Neural progenitor cell (in vitro differentiated cells): ENCODE results near the gene GPHN. TPM values are rescaled to one million over a fixed set of nuclear protein-coding genes. Genes with fewer than 3 reads are reported as not detected.

Source experiments
- DNase-seq: peaks from one replicate; pipeline ENCODE4 v3.0.0-alpha.2; 2016; ENCODE audit warnings: low spot score
- H2AFZ ChIP-seq: fragments of 200-600 bp; sonication (generic); replicated peaks from 2 replicates; pipeline ENCODE4 v1.6.1; 2016; ENCODE audit warnings: antibody characterized with exemption
- H3F3A ChIP-seq: fragments of 200-600 bp; sonication (generic); 2 replicates; pipeline ENCODE4 v1.6.1; 2016; ENCODE audit warnings: antibody characterized with exemption, low read depth
- H3K27ac ChIP-seq: fragments of 200-600 bp; sonication (generic); 2 replicates; pipeline ENCODE4 v1.5.1; 2016; ENCODE audit warnings: mild to moderate bottlenecking
- H3K27me3 ChIP-seq: fragments of 200-600 bp; sonication (generic); 2 replicates; pipeline ENCODE4 v1.6.1; 2016; ENCODE audit warnings: mild to moderate bottlenecking, moderate library complexity
- H3K36me3 ChIP-seq: fragments of 200-600 bp; sonication (generic); 2 replicates; pipeline ENCODE4 v1.5.1; 2016
- H3K4me1 ChIP-seq: fragments of 200-600 bp; sonication (generic); 2 replicates; pipeline ENCODE4 v1.6.1; 2016; ENCODE audit warnings: mixed run types
- H3K4me2 ChIP-seq: fragments of 200-600 bp; sonication (generic); 2 replicates; pipeline ENCODE4 v1.6.1; 2016
- H3K4me3 ChIP-seq: fragments of 200-600 bp; sonication (generic); 2 replicates; pipeline ENCODE4 v1.5.1; 2016
- H3K79me2 ChIP-seq: fragments of 200-600 bp; sonication (generic); 2 replicates; pipeline ENCODE4 v1.6.1; 2016; ENCODE audit warnings: low read depth
- H3K9ac ChIP-seq: fragments of 200-600 bp; sonication (generic); 2 replicates; pipeline ENCODE4 v1.6.1; 2016
- H3K9me3 ChIP-seq: fragments of 200-600 bp; sonication (generic); 2 replicates; pipeline ENCODE4 v1.5.1; 2016; ENCODE audit warnings: low read depth
- H4K20me1 ChIP-seq: fragments of 200-600 bp; sonication (generic); 2 replicates; pipeline ENCODE4 v1.6.1; 2016; ENCODE audit warnings: low read depth
- H3K27ac Mint-ChIP-seq: 3 replicates; pipeline ENCODE4 v1.8.0; 2021; ENCODE audit warnings: mixed read lengths
- H3K27me3 Mint-ChIP-seq: 2 replicates; pipeline ENCODE4 v1.8.0; 2022; ENCODE audit warnings: low read depth, mild to moderate bottlenecking, inconsistent platforms, moderate library complexity, mixed read lengths; ENCODE audit not compliant: insufficient read depth
- H3K36me3 Mint-ChIP-seq: 3 replicates; pipeline ENCODE4 v1.8.0; 2021; ENCODE audit warnings: mixed read lengths
- H3K4me1 Mint-ChIP-seq: 3 replicates; pipeline ENCODE4 v1.8.0; 2021; ENCODE audit warnings: mixed read lengths
- H3K4me3 Mint-ChIP-seq: 3 replicates; pipeline ENCODE4 v1.8.0; 2021; ENCODE audit warnings: mild to moderate bottlenecking, moderate library complexity, mixed read lengths
- H3K9me3 Mint-ChIP-seq: 3 replicates; pipeline ENCODE4 v1.8.0; 2020; ENCODE audit warnings: mixed read lengths
- EZH2 ChIP-seq: fragments of 200-600 bp; sonication (generic); IDR thresholded peaks from 2 replicates; pipeline ENCODE4 v1.6.1; 2017; ENCODE audit warnings: antibody characterized with exemption, mild to moderate bottlenecking, moderate library complexity
- EZH2phosphoT487 ChIP-seq: fragments of 200-600 bp; sonication (generic); IDR thresholded peaks from 2 replicates; pipeline ENCODE4 v1.6.1; 2017; ENCODE audit warnings: antibody characterized with exemption
- total RNA-seq: library from RNA; depleted of rRNA; stranded (reverse); fragments of >200 nt; gene quantifications from 2 replicates; pipeline ENCODE4 v1.2.3, GENCODE V29; 2015; ENCODE audit warnings: low replicate concordance
- TF ChIP-seq, protein P1 (sequence below): fragments of 200-600 bp; sonication (generic); IDR thresholded peaks from 2 replicates; pipeline ENCODE4 v1.5.1; 2017; ENCODE audit warnings: antibody characterized with exemption, mild to moderate bottlenecking

The GPHN gene
- total RNA-seq, 1 donor from 2014 or later = 42.9 TPM

GRCh38 chr14:67133144-67133543 lies 625.2 kb downstream of the GPHN start:
- Mint-ChIP-seq H3K27ac (no peak overlapping the region), H3K27me3 (no peaks in the 10 kb centered on the region), H3K4me1 (no peaks in the 10 kb centered on the region), H3K36me3 (no peaks in the 10 kb centered on the region), H3K9me3 (no peaks in the 10 kb centered on the region), H3K4me3 (no peak overlapping the region)
- Histone ChIP-seq H3K27ac (no peak overlapping the region), H3K27me3 (no peaks in the 10 kb centered on the region), H2AFZ (no peak overlapping the region), H3K9me3 (no peaks in the 10 kb centered on the region), H3K9ac (no peak overlapping the region), H3K4me3 (no peak overlapping the region), H3K4me1 (no peaks in the 10 kb centered on the region), H3K36me3 (no peaks in the 10 kb centered on the region), H3K4me2 (no peak overlapping the region), H3K79me2 (no peaks in the 10 kb centered on the region), H4K20me1 (no peaks in the 10 kb centered on the region), H3F3A (no peaks in the 10 kb centered on the region)
- DNase-seq = no peak
- no peak for TF ChIP-seq EZH2
- no peak for TF ChIP-seq EZH2phosphoT487
- TF ChIP-seq, protein P1, sequence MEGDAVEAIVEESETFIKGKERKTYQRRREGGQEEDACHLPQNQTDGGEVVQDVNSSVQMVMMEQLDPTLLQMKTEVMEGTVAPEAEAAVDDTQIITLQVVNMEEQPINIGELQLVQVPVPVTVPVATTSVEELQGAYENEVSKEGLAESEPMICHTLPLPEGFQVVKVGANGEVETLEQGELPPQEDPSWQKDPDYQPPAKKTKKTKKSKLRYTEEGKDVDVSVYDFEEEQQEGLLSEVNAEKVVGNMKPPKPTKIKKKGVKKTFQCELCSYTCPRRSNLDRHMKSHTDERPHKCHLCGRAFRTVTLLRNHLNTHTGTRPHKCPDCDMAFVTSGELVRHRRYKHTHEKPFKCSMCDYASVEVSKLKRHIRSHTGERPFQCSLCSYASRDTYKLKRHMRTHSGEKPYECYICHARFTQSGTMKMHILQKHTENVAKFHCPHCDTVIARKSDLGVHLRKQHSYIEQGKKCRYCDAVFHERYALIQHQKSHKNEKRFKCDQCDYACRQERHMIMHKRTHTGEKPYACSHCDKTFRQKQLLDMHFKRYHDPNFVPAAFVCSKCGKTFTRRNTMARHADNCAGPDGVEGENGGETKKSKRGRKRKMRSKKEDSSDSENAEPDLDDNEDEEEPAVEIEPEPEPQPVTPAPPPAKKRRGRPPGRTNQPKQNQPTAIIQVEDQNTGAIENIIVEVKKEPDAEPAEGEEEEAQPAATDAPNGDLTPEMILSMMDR = no peak

GRCh38 chr14:67133595-67134441 lies 625.9 kb downstream of the GPHN start:
- no peak for DNase-seq
- Mint-ChIP-seq H3K4me3 (no peak overlapping the region), H3K27ac (no peak overlapping the region), H3K27me3 (no peaks in the 10 kb centered on the region), H3K4me1 (no peaks in the 10 kb centered on the region), H3K36me3 (no peaks in the 10 kb centered on the region), H3K9me3 (no peaks in the 10 kb centered on the region)
- Histone ChIP-seq H3K9me3 (no peaks in the 10 kb centered on the region), H3K79me2 (no peaks in the 10 kb centered on the region), H3K27ac (no peak overlapping the region), H3K4me3 (no peak overlapping the region), H2AFZ (no peak overlapping the region), H4K20me1 (no peaks in the 10 kb centered on the region), H3K27me3 (no peaks in the 10 kb centered on the region), H3F3A (no peaks in the 10 kb centered on the region), H3K4me2 (no peak overlapping the region), H3K4me1 (no peaks in the 10 kb centered on the region), H3K36me3 (no peaks in the 10 kb centered on the region), H3K9ac (no peak overlapping the region)
- TF ChIP-seq, protein P1 = no peak
- TF ChIP-seq EZH2phosphoT487 (no peak), EZH2 (no peak)

- no peak overlapping the region for H3K4me3 ChIP-seq
- H3K9me3 Mint-ChIP-seq = no peaks in the 10 kb centered on the region
- H3K9ac ChIP-seq = no peak overlapping the region
- H3K79me2 ChIP-seq = no peaks in the 10 kb centered on the region
- H3K4me1 ChIP-seq = no peaks in the 10 kb centered on the region
- no peaks in the 10 kb centered on the region for H3K4me1 Mint-ChIP-seq
- no peak for TF ChIP-seq EZH2phosphoT487
- TF ChIP-seq, protein P1 = peak; percentile 56
- no peak for TF ChIP-seq EZH2
- no peak overlapping the region for H3K27ac Mint-ChIP-seq
- no peaks in the 10 kb centered on the region for H3F3A ChIP-seq
- H3K4me3 Mint-ChIP-seq = no peak overlapping the region
- no peak for DNase-seq
- no peak overlapping the region for H3K4me2 ChIP-seq
- H3K27ac ChIP-seq = no peak overlapping the region
- no peak overlapping the region for H2AFZ ChIP-seq
- no peaks in the 10 kb centered on the region for H3K27me3 Mint-ChIP-seq
- no peaks in the 10 kb centered on the region for H3K36me3 ChIP-seq
- H3K36me3 Mint-ChIP-seq = no peaks in the 10 kb centered on the region
- H3K27me3 ChIP-seq = no peaks in the 10 kb centered on the region
- H4K20me1 ChIP-seq = no peaks in the 10 kb centered on the region
- no peaks in the 10 kb centered on the region for H3K9me3 ChIP-seq
These were observed 629.9 kb downstream of the GPHN start for GRCh38 chr14:67137744-67138371.
